HepG2 (cell line): ENCODE data around the gene NAPSA. TPM values are rescaled to one million over a fixed set of nuclear protein-coding genes. Genes with fewer than 3 reads are reported as not detected.

Experiments
- CAMTA2 ChIP-seq: sonication (generic); formaldehyde crosslinking; IDR thresholded peaks from 2 replicates; pipeline ENCODE4 v1.4.0; 2020; ENCODE audit warnings: mild to moderate bottlenecking, missing genetic modification reagents, borderline replicate concordance
- CBX2 ChIP-seq, 2 experiments: fragments of 200-600 bp in 1 of 2; sonication (generic); formaldehyde crosslinking in 1 of 2; IDR thresholded peaks; 2 replicates each; pipeline versions ENCODE4 v1.7.0 to v1.8.1; 2018 to 2022; ENCODE audit warnings: low read depth in 2 of 2, low read length in 1 of 2, mild to moderate bottlenecking in 1 of 2, missing genetic modification reagents in 1 of 2
- EZH2 ChIP-seq: conservative IDR thresholded peaks from 2 replicates; pipeline ENCODE4 v1.6.1; 2012; ENCODE audit warnings: mild to moderate bottlenecking, low read depth, low read length, moderate library complexity
- FOXC1 ChIP-seq: sonication (generic); formaldehyde crosslinking; IDR thresholded peaks from 2 replicates; pipeline ENCODE4 v1.8.0; 2022; ENCODE audit warnings: mild to moderate bottlenecking, missing genetic modification reagents, borderline replicate concordance
- GATA4 ChIP-seq: sonication (generic); IDR thresholded peaks from 2 replicates; pipeline ENCODE4 v1.6.1; 2016; ENCODE audit warnings: antibody characterized with exemption, low read depth, borderline replicate concordance
- GATAD2A ChIP-seq: IDR thresholded peaks from 2 replicates; pipeline ENCODE4 v1.6.1; 2016
- HIC2 ChIP-seq: sonication (generic); formaldehyde crosslinking; IDR thresholded peaks from 2 replicates; pipeline ENCODE4 v1.9.0; 2022; ENCODE audit warnings: low read depth, missing genetic modification reagents
- KDM2A ChIP-seq: sonication (generic); formaldehyde crosslinking; IDR thresholded peaks from 2 replicates; pipeline ENCODE4 v1.4.0; 2020; ENCODE audit warnings: low read depth, missing genetic modification reagents, borderline replicate concordance
- KDM5A ChIP-seq: fragments of 200-600 bp; sonication (generic); IDR thresholded peaks from 2 replicates; pipeline ENCODE4 v1.7.0; 2018; ENCODE audit warnings: antibody characterized with exemption, mild to moderate bottlenecking, low read length, borderline replicate concordance
- MATR3 ChIP-seq: sonication (generic); formaldehyde crosslinking; IDR thresholded peaks from 2 replicates; pipeline ENCODE4 v1.4.0; 2020; ENCODE audit warnings: missing genetic modification reagents
- MYC ChIP-seq: sonication (generic); formaldehyde crosslinking; IDR thresholded peaks from 2 replicates; pipeline ENCODE4 v1.9.0; 2021; ENCODE audit warnings: missing genetic modification reagents, borderline replicate concordance
- NCOA2 ChIP-seq: sonication (generic); formaldehyde crosslinking; IDR thresholded peaks from 2 replicates; pipeline ENCODE4 v1.8.0; 2022; ENCODE audit warnings: inconsistent platforms
- PAWR ChIP-seq: sonication (generic); formaldehyde crosslinking; IDR thresholded peaks from 2 replicates; pipeline ENCODE4 v1.4.0; 2020; ENCODE audit warnings: missing genetic modification reagents, mild to moderate bottlenecking, borderline replicate concordance
- RAD51 ChIP-seq: fragments of 450-650 bp; IDR thresholded peaks from 2 replicates; pipeline ENCODE4 v1.6.1; 2016; ENCODE audit warnings: borderline replicate concordance
- THYN1 ChIP-seq: sonication (generic); formaldehyde crosslinking; IDR thresholded peaks from 2 replicates; pipeline ENCODE4 v1.8.1; 2023; ENCODE audit warnings: low read depth, mild to moderate bottlenecking, moderate library complexity, missing genetic modification reagents, borderline replicate concordance
- TP53 ChIP-seq: sonication (generic); formaldehyde crosslinking; conservative IDR thresholded peaks from 2 replicates; pipeline ENCODE4 v1.4.0; 2020; ENCODE audit warnings: missing genetic modification reagents
- ZBTB37 ChIP-seq: sonication (generic); formaldehyde crosslinking; IDR thresholded peaks from 2 replicates; pipeline ENCODE4 v1.4.0; 2020; ENCODE audit warnings: mild to moderate bottlenecking, missing genetic modification reagents
- ZNF253 ChIP-seq: sonication (generic); formaldehyde crosslinking; IDR thresholded peaks from 2 replicates; pipeline ENCODE4 v1.8.0; 2022; ENCODE audit warnings: mild to moderate bottlenecking, missing genetic modification reagents, borderline replicate concordance
- ZNF333 ChIP-seq: sonication (generic); formaldehyde crosslinking; IDR thresholded peaks from 2 replicates; pipeline ENCODE4 v1.4.0; 2020; ENCODE audit warnings: mild to moderate bottlenecking, missing genetic modification reagents, borderline replicate concordance
- ZNF747 ChIP-seq: sonication (generic); formaldehyde crosslinking; IDR thresholded peaks from 2 replicates; pipeline ENCODE4 v1.8.1; 2023; ENCODE audit warnings: missing genetic modification reagents, mild to moderate bottlenecking, borderline replicate concordance
- ZZZ3 ChIP-seq: sonication (generic); formaldehyde crosslinking; IDR thresholded peaks from 2 replicates; pipeline ENCODE4 v1.4.0; 2020; ENCODE audit warnings: missing genetic modification reagents, mild to moderate bottlenecking, borderline replicate concordance
- polyA plus RNA-seq, 8 experiments: library from polyadenylated mRNA; depleted of rRNA in 3 of 8; stranded (reverse) in 7 of 8; unstranded in 1 of 8; fragments of >200 nt; fragmentation: Illumina TruSeq in 4 of 8; extraction: Trizol in 4 of 8; gene quantifications; 2 replicates each; pipeline versions ENCODE4 v1.2.1 to v1.2.3, GENCODE V29; 2011 to 2016; ENCODE audit warnings: low read depth in 4 of 8, missing spikeins in 1 of 8, mixed read lengths in 1 of 8; ENCODE audit not compliant: insufficient read depth in 1 of 8
- total RNA-seq, 5 experiments: library from RNA; depleted of rRNA; stranded (reverse); fragments of >200 nt; fragmentation: Illumina TruSeq; extraction: Trizol; gene quantifications; 2 replicates each; pipeline ENCODE4 v1.2.3, GENCODE V29; 2016; ENCODE audit warnings: low read depth in 1 of 5
- TF ChIP-seq, protein P1 (sequence below): sonication (generic); formaldehyde crosslinking; IDR thresholded peaks from 2 replicates; pipeline ENCODE4 v1.5.0; 2020; ENCODE audit warnings: mild to moderate bottlenecking, missing genetic modification reagents

NAPSA gene
- total and polyA plus RNA-seq, 2 of the 13 experiments (the other 11 are each of a cell fraction or from before 2014, with no cell fraction given) = not detected

GRCh38 chr19:50325310-50326100 lies 39.9 kb downstream of the NAPSA start (continued):
- no peak for TF ChIP-seq KDM5A
- TF ChIP-seq PAWR (CRISPR knock-in tag) = no peak
- peak; percentile 50; the same call in 1 of the 2 replicates for TF ChIP-seq NCOA2 (CRISPR knock-in tag)
- TF ChIP-seq MYC (CRISPR knock-in tag) = no peak
- peak; percentile 69; the same call in 1 of the 2 replicates for TF ChIP-seq ZNF747 (CRISPR knock-in tag)
- no peak for TF ChIP-seq HIC2 (CRISPR knock-in tag)
- TF ChIP-seq GATAD2A (CRISPR knock-in tag) = peak; percentile 55
- no peak for TF ChIP-seq ZNF253
- TF ChIP-seq GATA4 = no peak
- TF ChIP-seq KDM2A (CRISPR knock-in tag) = no peak
- TF ChIP-seq ZZZ3 (CRISPR knock-in tag) = no peak
- TF ChIP-seq THYN1 (CRISPR knock-in tag) = no peak
- TF ChIP-seq ZNF333 (CRISPR knock-in tag) = no peak
- TF ChIP-seq MATR3 (CRISPR knock-in tag) = no peak
- no peak for TF ChIP-seq EZH2
- peak; percentile 79 for TF ChIP-seq FOXC1
- TF ChIP-seq, protein P1, sequence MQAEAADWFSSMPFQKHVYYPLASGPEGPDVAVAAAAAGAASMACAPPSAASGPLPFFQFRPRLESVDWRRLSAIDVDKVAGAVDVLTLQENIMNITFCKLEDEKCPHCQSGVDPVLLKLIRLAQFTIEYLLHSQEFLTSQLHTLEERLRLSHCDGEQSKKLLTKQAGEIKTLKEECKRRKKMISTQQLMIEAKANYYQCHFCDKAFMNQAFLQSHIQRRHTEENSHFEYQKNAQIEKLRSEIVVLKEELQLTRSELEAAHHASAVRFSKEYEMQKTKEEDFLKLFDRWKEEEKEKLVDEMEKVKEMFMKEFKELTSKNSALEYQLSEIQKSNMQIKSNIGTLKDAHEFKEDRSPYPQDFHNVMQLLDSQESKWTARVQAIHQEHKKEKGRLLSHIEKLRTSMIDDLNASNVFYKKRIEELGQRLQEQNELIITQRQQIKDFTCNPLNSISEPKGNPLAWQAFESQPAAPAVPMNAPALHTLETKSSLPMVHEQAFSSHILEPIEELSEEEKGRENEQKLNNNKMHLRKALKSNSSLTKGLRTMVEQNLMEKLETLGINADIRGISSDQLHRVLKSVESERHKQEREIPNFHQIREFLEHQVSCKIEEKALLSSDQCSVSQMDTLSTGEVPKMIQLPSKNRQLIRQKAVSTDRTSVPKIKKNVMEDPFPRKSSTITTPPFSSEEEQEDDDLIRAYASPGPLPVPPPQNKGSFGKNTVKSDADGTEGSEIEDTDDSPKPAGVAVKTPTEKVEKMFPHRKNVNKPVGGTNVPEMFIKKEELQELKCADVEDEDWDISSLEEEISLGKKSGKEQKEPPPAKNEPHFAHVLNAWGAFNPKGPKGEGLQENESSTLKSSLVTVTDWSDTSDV (CRISPR knock-in tag) = no peak
- no peak for TF ChIP-seq TP53 (CRISPR knock-in tag)
- TF ChIP-seq RAD51 = no peak
- no peak for TF ChIP-seq CAMTA2 (CRISPR knock-in tag)
- no peak for TF ChIP-seq ZBTB37 (CRISPR knock-in tag)
- TF ChIP-seq CBX2 (IDR thresholded peaks at IDR 0.05; ENCODE audit: low read depth, low read length) = no peak
- no peak for TF ChIP-seq CBX2 (CRISPR knock-in tag; IDR thresholded peaks at IDR 0.05; ENCODE audit: low read depth)
